Hepatocyte (in vitro differentiated cells): ENCODE measurements around the gene ATPAF1. TPM values are rescaled to one million over a fixed set of nuclear protein-coding genes. Genes with fewer than 3 reads are reported as not detected.

Source experiments
- DNase-seq: peaks from one replicate; pipeline ENCODE4 v3.0.0-alpha.2; 2016; ENCODE audit warnings: low spot score
- H2AFZ ChIP-seq: fragments of 200-600 bp; sonication (generic); 2 replicates; pipeline ENCODE4 v1.6.0; 2016; ENCODE audit warnings: antibody characterized with exemption, mild to moderate bottlenecking
- H3K27ac ChIP-seq: fragments of 200-600 bp; sonication (generic); 2 replicates; pipeline ENCODE4 v1.5.1; 2016; ENCODE audit warnings: mild to moderate bottlenecking
- H3K27me3 ChIP-seq: fragments of 200-600 bp; sonication (generic); 2 replicates; pipeline ENCODE4 v1.6.1; 2016
- H3K36me3 ChIP-seq: fragments of 200-600 bp; sonication (generic); replicated peaks from 2 replicates; pipeline ENCODE4 v1.5.1; 2016; ENCODE audit warnings: low read depth; ENCODE audit not compliant: insufficient read depth
- H3K4me1 ChIP-seq: fragments of 200-600 bp; sonication (generic); 2 replicates; pipeline ENCODE4 v1.5.1; 2016; ENCODE audit warnings: mild to moderate bottlenecking, moderate library complexity; ENCODE audit not compliant: insufficient read depth
- H3K4me2 ChIP-seq: fragments of 200-600 bp; sonication (generic); 2 replicates; pipeline ENCODE4 v1.6.0; 2016
- H3K4me3 ChIP-seq: fragments of 200-600 bp; sonication (generic); 2 replicates; pipeline ENCODE4 v1.5.1; 2016; ENCODE audit warnings: mild to moderate bottlenecking
- H3K79me2 ChIP-seq: fragments of 200-600 bp; sonication (generic); 2 replicates; pipeline ENCODE4 v1.6.0; 2017; ENCODE audit warnings: mild to moderate bottlenecking
- H3K9me2 ChIP-seq: fragments of 200-600 bp; sonication (generic); replicated peaks from 2 replicates; pipeline ENCODE4 v1.6.0; 2017; ENCODE audit warnings: mild to moderate bottlenecking; ENCODE audit not compliant: insufficient read depth
- H3K9me3 ChIP-seq: fragments of 200-600 bp; sonication (generic); 2 replicates; pipeline ENCODE4 v1.5.1; 2016; ENCODE audit warnings: low read depth, mild to moderate bottlenecking
- H4K20me1 ChIP-seq: fragments of 200-600 bp; sonication (generic); 2 replicates; pipeline ENCODE4 v1.6.0; 2016; ENCODE audit warnings: mild to moderate bottlenecking; ENCODE audit not compliant: insufficient read depth, poor library complexity, severe bottlenecking
- CTCF ChIP-seq: fragments of 200-600 bp; sonication (generic); IDR thresholded peaks from 2 replicates; pipeline ENCODE4 v1.5.1; 2016; ENCODE audit warnings: antibody characterized with exemption, mild to moderate bottlenecking; ENCODE audit not compliant: poor library complexity
- EZH2 ChIP-seq: fragments of 200-600 bp; sonication (generic); IDR thresholded peaks from 2 replicates; pipeline ENCODE4 v1.6.1; 2016; ENCODE audit warnings: antibody characterized with exemption, mild to moderate bottlenecking, borderline replicate concordance
- EZH2phosphoT487 ChIP-seq: fragments of 200-600 bp; sonication (generic); IDR thresholded peaks from one replicate; pipeline ENCODE4 v1.6.1; 2018; ENCODE audit warnings: antibody characterized with exemption, mild to moderate bottlenecking, low read depth, moderate library complexity; ENCODE audit not compliant: unreplicated experiment, severe bottlenecking
- WGBS: methylation state at CpG from one replicate; pipeline ENCODE4 v1.1.6; 2016; ENCODE audit warnings: low lambda C conversion rate; ENCODE audit errors: missing lambda C conversion rate; 5-methylcytosine and 5-hydroxymethylcytosine counted together
- polyA plus RNA-seq: library from polyadenylated mRNA; unstranded; fragments of >200 nt; fragmentation: Nextera tagmentation; extraction: Ambion mirVana; gene quantifications from 2 replicates; pipeline ENCODE4 v1.2.1, GENCODE V29; 2016
- total RNA-seq: library from RNA; depleted of rRNA; stranded (reverse); fragments of >200 nt; gene quantifications from 2 replicates; pipeline ENCODE4 v1.2.3, GENCODE V29; 2014

The ATPAF1 gene
- total and polyA plus RNA-seq, 2 experiments from 2014 or later, result 57.5 to 63.2 TPM

DNA sequence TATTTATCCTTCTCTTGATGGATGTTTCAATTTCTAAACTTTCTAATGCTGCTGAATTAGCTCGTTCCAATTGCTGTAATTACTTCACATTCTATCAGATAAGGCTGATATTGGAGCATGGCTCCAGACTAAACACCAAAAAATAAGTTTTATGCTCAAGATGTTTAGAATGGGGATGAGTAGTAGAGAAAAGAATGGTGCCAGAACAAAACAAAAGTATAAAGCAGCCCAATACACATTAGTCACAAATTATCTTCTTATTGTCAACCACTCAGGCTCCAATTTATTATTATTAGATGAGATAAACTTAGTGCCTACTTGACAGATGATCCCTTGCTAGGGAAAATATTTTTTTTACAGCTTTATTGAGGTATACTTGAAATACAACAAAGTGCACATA, 21.8 kb downstream of the ATPAF1 start:
- Histone ChIP-seq H3K27ac (no peak overlapping the region), H2AFZ (no peak overlapping the region), H3K9me3 (no peaks in the 10 kb centered on the region), H3K4me2 (no peak overlapping the region), H3K36me3 (no peaks in the 10 kb centered on the region), H3K79me2 (no peaks in the 10 kb centered on the region), H3K9me2 (no peaks in the 10 kb centered on the region), H3K4me3 (no peak overlapping the region), H4K20me1 (no peaks in the 10 kb centered on the region), H3K4me1 (no peaks in the 10 kb centered on the region), H3K27me3 (no peaks in the 10 kb centered on the region)
- no peak for DNase-seq
- TF ChIP-seq EZH2phosphoT487 (no peak), CTCF (no peak), EZH2 (no peak)
- WGBS, result 77% methylated on average over 1 of the region's 1 CpG

DNA sequence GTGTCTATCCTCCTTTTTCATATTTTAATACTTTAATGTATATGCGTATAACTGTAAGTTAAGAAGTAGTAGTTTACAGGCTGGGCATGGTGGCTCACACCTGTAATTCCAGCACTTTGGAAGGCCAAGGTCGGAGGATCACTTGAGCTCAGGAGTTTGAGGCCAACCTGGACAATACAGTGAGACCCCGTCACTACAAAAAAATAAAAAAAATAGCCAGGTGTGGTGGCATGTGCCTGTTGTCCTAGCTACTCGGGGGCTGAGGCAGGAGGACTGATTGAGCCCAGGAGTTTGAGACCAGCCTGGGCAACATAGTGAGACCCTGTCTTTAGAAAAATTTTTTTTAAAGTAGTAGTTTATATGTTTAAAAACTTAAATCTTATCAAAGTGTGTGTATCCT, 22.3 kb downstream of the ATPAF1 start:
- no peak for TF ChIP-seq EZH2
- H3K36me3 ChIP-seq, result no peaks in the 10 kb centered on the region

DNA sequence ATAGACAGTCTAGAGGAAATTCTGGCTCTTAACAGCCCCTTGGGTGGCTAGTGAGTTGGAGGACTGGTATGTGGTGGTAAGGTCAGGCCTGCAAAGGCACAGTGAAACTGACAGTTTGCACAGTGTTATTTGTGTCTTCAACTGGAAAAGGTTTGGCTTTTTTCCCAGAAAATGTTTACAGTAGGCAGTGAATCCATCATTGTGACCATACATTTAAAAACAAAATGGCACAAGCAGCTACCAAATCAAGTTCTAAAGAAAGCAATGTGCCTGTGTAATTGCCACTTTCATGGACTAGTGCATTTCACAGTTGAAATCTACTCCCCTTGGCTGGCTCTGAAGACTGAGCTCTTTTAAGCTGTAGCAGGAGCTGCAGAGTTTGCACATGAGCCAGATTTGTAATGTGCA, 24.8 kb downstream of the ATPAF1 start:
- Histone ChIP-seq H3K9me2 (no peaks in the 10 kb centered on the region), H3K36me3 (no peaks in the 10 kb centered on the region), H3K4me2 (no peak overlapping the region), H3K79me2 (no peaks in the 10 kb centered on the region), H3K9me3 (no peaks in the 10 kb centered on the region), H3K4me1 (no peaks in the 10 kb centered on the region), H2AFZ (no peak overlapping the region), H3K27me3 (no peaks in the 10 kb centered on the region), H3K27ac (no peak overlapping the region), H4K20me1 (no peaks in the 10 kb centered on the region), H3K4me3 (no peak overlapping the region)
- peak; percentile 60 for DNase-seq
- no peak for TF ChIP-seq EZH2
- no peak for TF ChIP-seq CTCF
- no peak for TF ChIP-seq EZH2phosphoT487

More for the DNA sequence above, 22.3 kb downstream of the ATPAF1 start:
- Histone ChIP-seq H3K4me2 (no peak overlapping the region), H3K4me3 (no peak overlapping the region), H3K79me2 (no peaks in the 10 kb centered on the region), H3K9me2 (no peaks in the 10 kb centered on the region), H3K27me3 (no peaks in the 10 kb centered on the region), H2AFZ (no peak overlapping the region), H3K9me3 (no peaks in the 10 kb centered on the region), H4K20me1 (no peaks in the 10 kb centered on the region), H3K27ac (no peak overlapping the region), H3K4me1 (no peaks in the 10 kb centered on the region)
- WGBS, result 95% methylated on average over 4 of the region's 4 CpGs
- DNase-seq, result no peak

- Histone ChIP-seq H2AFZ (no peak overlapping the region), H3K9me2 (no peaks in the 10 kb centered on the region), H3K36me3 (no peaks in the 10 kb centered on the region), H4K20me1 (no peaks in the 10 kb centered on the region), H3K79me2 (no peaks in the 10 kb centered on the region), H3K27me3 (no peaks in the 10 kb centered on the region), H3K4me2 (no peak overlapping the region), H3K27ac (no peak overlapping the region), H3K9me3 (no peaks in the 10 kb centered on the region), H3K4me3 (no peak overlapping the region), H3K4me1 (no peaks in the 10 kb centered on the region)
- no peak for DNase-seq
- no peak for TF ChIP-seq CTCF
- TF ChIP-seq EZH2phosphoT487, result no peak
- no peak for TF ChIP-seq EZH2
Observed at GRCh38 chr1:46642115-46642680, 26.0 kb downstream of the ATPAF1 start.
